Measurements from ENCODE around the gene RNF144A.
"Not testable (repeated sequence)": the region's sequence is repeated elsewhere in the genome, so short reads cannot be mapped to it uniquely, and the experiment has no call there.

The RNF144A gene

GRCh38 chr2:6932828-6933227 lies 15.6 kb downstream of the RNF144A start:
- DNase-seq (ENCODE audit: low read depth): no peak

GRCh38 chr2:6933911-6934310 lies 16.7 kb downstream of the RNF144A start:
- H3K4me3 ChIP-seq (ENCODE audit: low read depth, low read length): no peak overlapping the region
- DNase-seq (ENCODE audit: low read depth): no peak
- TF ChIP-seq CTCF (IDR thresholded peaks at IDR 0.05; ENCODE audit: insufficient read depth, low read depth, low read length, missing control alignments): no peak

More at GRCh38 chr2:6932828-6933227, 15.6 kb downstream of the RNF144A start:
- no peak for TF ChIP-seq CTCF (IDR thresholded peaks at IDR 0.05; ENCODE audit: insufficient read depth, low read depth, low read length, missing control alignments)
- H3K4me3 ChIP-seq (ENCODE audit: low read depth, low read length): no peak overlapping the region

DNA sequence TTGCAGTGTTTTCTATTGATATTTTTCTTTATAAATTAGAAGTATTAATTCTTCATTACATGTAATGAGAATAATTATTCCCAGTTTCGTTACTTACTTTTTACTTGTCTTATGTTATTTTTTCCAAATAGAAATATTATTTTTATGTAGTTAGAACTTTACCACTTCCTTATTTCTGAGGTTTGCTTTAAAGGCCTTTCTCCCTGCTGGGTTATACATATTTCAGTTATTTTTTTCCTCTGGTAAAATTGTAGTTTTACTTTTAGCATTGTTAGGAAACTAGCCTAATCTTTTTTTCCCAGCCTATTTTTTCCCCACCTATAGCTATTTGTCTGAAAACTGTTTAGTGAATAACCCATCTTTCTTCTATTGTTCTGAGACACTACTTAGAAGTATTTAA lies 17.1 kb downstream of the RNF144A start:
- no peak for DNase-seq (ENCODE audit: low read depth)
- no peak overlapping the region for H3K4me3 ChIP-seq (ENCODE audit: low read depth, low read length)
- no peak for TF ChIP-seq CTCF (IDR thresholded peaks at IDR 0.05; ENCODE audit: insufficient read depth, low read depth, low read length, missing control alignments)

DNA sequence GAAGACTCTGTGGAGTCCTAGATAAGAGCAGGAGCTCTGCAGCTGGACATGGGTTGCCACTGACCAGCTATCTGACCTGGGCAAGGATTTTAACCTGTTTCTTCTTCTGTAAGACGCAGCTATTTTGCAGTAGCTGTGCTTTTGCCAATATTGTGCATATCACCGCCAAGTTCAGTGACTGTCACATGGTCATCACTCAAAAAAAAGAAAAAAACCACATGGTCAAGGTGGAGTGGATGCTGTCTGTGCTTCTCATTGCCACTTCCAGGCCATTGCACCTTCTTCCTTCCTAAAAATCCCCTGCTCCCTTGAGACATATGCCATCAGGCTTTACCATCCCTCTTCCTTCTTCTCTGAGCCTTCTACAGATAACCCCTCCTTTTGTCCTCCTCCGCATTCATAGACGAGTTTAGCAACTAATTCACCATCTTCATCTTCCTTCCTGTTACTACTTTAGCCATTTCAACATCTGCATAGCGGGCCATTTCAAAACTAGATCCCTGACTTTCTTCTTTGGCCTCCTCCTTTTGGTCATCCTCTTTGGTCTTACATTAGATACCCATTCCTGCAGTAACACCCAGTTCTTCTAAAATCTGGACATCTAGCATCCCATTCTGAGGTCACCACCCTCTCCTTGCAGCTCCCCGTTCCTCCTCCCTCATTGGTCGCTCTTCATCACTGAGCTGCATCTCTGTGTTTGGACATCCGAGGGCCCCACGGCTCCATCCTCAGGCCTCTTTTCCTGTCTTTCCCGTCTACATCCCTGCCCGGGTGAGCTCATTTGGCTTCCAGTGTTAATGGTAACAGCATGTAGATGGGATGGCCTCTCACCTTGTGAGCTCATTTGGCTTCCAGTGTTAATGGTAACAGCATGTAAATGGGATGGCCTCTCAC lies 17.8 kb downstream of the RNF144A start:
- no peak overlapping the region for H3K4me3 ChIP-seq (ENCODE audit: low read depth, low read length)
- no peak for TF ChIP-seq CTCF (IDR thresholded peaks at IDR 0.05; ENCODE audit: insufficient read depth, low read depth, low read length, missing control alignments)
- DNase-seq (ENCODE audit: low read depth): no peak

DNA sequence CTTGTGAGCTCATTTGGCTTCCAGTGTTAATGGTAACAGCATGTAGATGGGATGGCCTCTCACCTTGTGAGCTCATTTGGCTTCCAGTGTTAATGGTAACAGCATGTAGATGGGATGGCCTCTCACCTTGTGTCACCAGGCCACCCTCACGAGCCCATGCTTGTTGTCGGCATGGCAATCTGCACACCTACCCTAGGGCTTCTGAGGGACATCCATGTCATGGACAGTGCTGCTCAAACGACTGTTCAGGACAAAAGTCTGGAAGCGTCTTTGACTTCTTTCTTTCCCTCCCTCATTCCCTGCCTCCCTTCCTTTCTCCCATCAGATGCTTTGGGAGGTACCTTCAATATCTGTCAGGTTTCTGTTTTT lies 18.4 kb downstream of the RNF144A start:
- DNase-seq (ENCODE audit: low read depth); H3K4me3 ChIP-seq (ENCODE audit: low read depth, low read length): not testable (repeated sequence)

DNA sequence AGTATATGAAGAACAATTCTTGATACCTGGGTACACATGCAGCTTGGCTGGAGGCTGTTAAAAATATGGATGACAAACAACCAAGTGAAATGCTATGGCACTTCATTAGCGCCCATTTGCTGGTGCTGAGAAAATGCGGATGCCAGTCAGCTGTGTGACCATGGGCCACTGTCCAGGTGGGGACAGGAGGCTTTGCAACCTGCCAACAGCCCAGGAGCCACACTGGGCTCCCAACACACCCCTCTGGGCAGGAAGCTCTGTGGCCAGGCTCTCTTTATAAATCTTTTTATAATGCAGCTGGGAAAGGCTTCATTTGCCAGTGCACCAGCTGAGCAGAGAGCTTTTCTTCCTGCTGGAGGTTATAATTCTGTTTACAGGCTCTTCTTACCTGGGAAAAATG lies 19.9 kb downstream of the RNF144A start:
- no peak for DNase-seq (ENCODE audit: low read depth)
- TF ChIP-seq CTCF (IDR thresholded peaks at IDR 0.05; ENCODE audit: insufficient read depth, low read depth, low read length, missing control alignments): no peak

DNA sequence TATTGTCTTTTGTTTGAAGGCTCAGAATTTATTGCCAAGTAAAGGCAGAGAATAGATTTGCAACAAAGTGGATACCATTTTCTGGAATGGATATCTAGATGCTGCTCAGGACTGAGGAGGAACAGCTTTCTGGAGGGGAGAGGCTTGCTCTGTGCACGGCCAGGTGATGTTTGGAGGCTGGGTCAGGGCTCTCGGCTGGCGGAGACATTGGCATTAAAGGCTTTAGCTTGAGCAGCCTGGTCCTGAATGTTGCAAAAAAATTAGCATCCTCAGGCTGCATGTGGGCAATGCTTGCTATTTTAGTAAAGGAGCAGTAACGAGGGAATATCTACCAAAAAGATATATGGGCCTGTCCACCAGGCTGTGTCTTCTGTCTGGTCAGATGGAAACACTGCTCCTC lies 20.4 kb downstream of the RNF144A start:
- no peak for DNase-seq (ENCODE audit: low read depth)
- no peak for TF ChIP-seq CTCF (IDR thresholded peaks at IDR 0.05; ENCODE audit: insufficient read depth, low read depth, low read length, missing control alignments)

More for the DNA sequence above, 19.9 kb downstream of the RNF144A start:
- no peak overlapping the region for H3K4me3 ChIP-seq (ENCODE audit: low read depth, low read length)

More for the DNA sequence above, 20.4 kb downstream of the RNF144A start:
- H3K4me3 ChIP-seq (ENCODE audit: low read depth, low read length): no peak overlapping the region

Data from GM12865 (cell line).